Tibial artery (tissue), 4 donors: ENCODE results near the gene FOXR1.

Experiments used
- DNase-seq, 2 donors: peaks; one replicate each; pipeline ENCODE4 v3.0.0-alpha.2; 2019
- H3K27ac ChIP-seq, 2 donors: fragments of 200-600 bp; sonication (generic) in 1 of 2; 1 replicate in 1 of 2; 2 replicates in 1 of 2; pipeline ENCODE4 v1.5.1; 2018 to 2019; ENCODE audit warnings: mild to moderate bottlenecking in 1 of 2
- H3K27me3 ChIP-seq, 2 donors: fragments of 200-600 bp; sonication (generic) in 1 of 2; one replicate each; pipeline versions ENCODE4 v1.5.1 to v1.6.0; 2016 to 2019
- H3K36me3 ChIP-seq, 3 donors: fragments of 200-600 bp; sonication (generic) in 2 of 3; one replicate each; pipeline ENCODE4 v1.5.1; 2016 to 2019; ENCODE audit warnings: mild to moderate bottlenecking in 2 of 3
- H3K4me1 ChIP-seq, 4 donors: fragments of 200-600 bp; sonication (generic) in 2 of 4; 1 replicate in 3 of 4; 2 replicates in 1 of 4; pipeline ENCODE4 v1.5.1; 2016 to 2019
- H3K4me3 ChIP-seq, 2 donors: fragments of 200-600 bp; sonication (generic) in 1 of 2; 1 replicate in 1 of 2; 2 replicates in 1 of 2; pipeline ENCODE4 v1.5.1; 2018 to 2019; ENCODE audit warnings: mild to moderate bottlenecking in 2 of 2
- H3K9me3 ChIP-seq, 3 donors: fragments of 200-600 bp; sonication (generic) in 1 of 3; one replicate each; pipeline ENCODE4 v1.5.1; 2016 to 2019
- CTCF ChIP-seq, 2 experiments: fragments of 200-600 bp in 1 of 2; fragments of 450-650 bp in 1 of 2; IDR thresholded peaks; one replicate each; pipeline ENCODE4 v1.5.1; 2017 to 2019; ENCODE audit warnings: antibody characterized with exemption in 2 of 2, mild to moderate bottlenecking in 1 of 2, moderate library complexity in 1 of 2
- intact Hi-C: fragments of 100-400 bp; cut with DNase I; formaldehyde crosslinking; loops from one replicate; pipeline ENCODE4 v1.15.0; 2023; ENCODE audit warnings: low total_unique reads

FOXR1 gene

GRCh38 chr11:119030029-119030328 is 58.4 kb downstream of the FOXR1 start:
- no peaks in the 10 kb centered on the region for H3K27me3 ChIP-seq
- H3K27ac ChIP-seq = peak overlapping the region; percentile 78 to 80
- H3K36me3 ChIP-seq = peaks cover 0 to 29% (median 1%) of the 10 kb centered on the region in 3 donors
- TF ChIP-seq CTCF (IDR thresholded peaks at IDR 0.05) = no peak
- peaks cover 0 to 22% (median 10%) of the 10 kb centered on the region in 4 donors for H3K4me1 ChIP-seq
- H3K4me3 ChIP-seq = peak overlapping the region; percentile 74 to 91
- DNase-seq = no peak
- H3K9me3 ChIP-seq = no peaks in the 10 kb centered on the region
- intact Hi-C loops = no loop called here

- intact Hi-C loops = no loop called here
- peak within 1 kb of the TSS; percentile 78 to 80 for H3K27ac ChIP-seq
- no peaks in the 10 kb centered on the region for H3K9me3 ChIP-seq
- peaks cover 0 to 18% (median 10%) of the 10 kb centered on the region in 4 donors for H3K4me1 ChIP-seq
- peaks cover 0 to 24% (median 0%) of the 10 kb centered on the region in 3 donors for H3K36me3 ChIP-seq
- peak; percentile 98 to 99 for DNase-seq
- no peaks in the 10 kb centered on the region for H3K27me3 ChIP-seq
- peak; percentile 80 to 92 for TF ChIP-seq CTCF (IDR thresholded peaks at IDR 0.05)
- peak within 1 kb of the TSS; percentile 74 to 91 for H3K4me3 ChIP-seq
Measured at GRCh38 chr11:119030329-119031047, 58.9 kb downstream of the FOXR1 start, which contains the start of gene SLC37A4. Gene SLC37A4 (minus strand): TSS chr11:119030877.
